Lower leg skin (tissue), 4 donors: ENCODE results near the gene MGMT. TPM values are rescaled to one million over a fixed set of nuclear protein-coding genes. Genes with fewer than 3 reads are reported as not detected.

Source experiments
- DNase-seq, 2 donors: peaks; one replicate each; pipeline ENCODE4 v3.0.0-alpha.2; 2019; ENCODE audit warnings: low spot score in 2 of 2
- H3K4me3 ChIP-seq: fragments of 200-600 bp; sonication (generic); 2 replicates; pipeline ENCODE4 v1.5.1; 2017; ENCODE audit warnings: mild to moderate bottlenecking, low read depth; ENCODE audit not compliant: poor library complexity, severe bottlenecking
- POLR2A ChIP-seq, 2 donors: fragments of 450-650 bp; IDR thresholded peaks; one replicate each; pipeline ENCODE4 v1.6.1; 2016 to 2017; ENCODE audit warnings: antibody characterized with exemption in 2 of 2, mild to moderate bottlenecking in 1 of 2, moderate library complexity in 1 of 2
- WGBS, 2 donors: methylation state at CpG; one replicate each; pipeline ENCODE4 v1.1.5; 2018; 5-methylcytosine and 5-hydroxymethylcytosine counted together
- intact Hi-C: fragments of 100-400 bp; cut with DNase I; formaldehyde crosslinking; loops from one replicate; pipeline ENCODE4 v1.15.0; 2023; ENCODE audit warnings: low total_unique reads
- total RNA-seq, 4 donors: library from RNA; depleted of rRNA; stranded (reverse); fragments of >200 nt; gene quantifications; one replicate each; pipeline ENCODE4 v1.1.0, GENCODE V29; 2016
- TF ChIP-seq, protein P1 (sequence below), 3 donors: fragments of 450-650 bp; IDR thresholded peaks; one replicate each; pipeline ENCODE4 v1.5.1; 2016; ENCODE audit warnings: antibody characterized with exemption in 3 of 3, mild to moderate bottlenecking in 3 of 3, moderate library complexity in 2 of 3

MGMT gene
- total RNA-seq, 4 donors from 2014 or later, result 13.1 to 38.7 (median 29.2) TPM

DNA sequence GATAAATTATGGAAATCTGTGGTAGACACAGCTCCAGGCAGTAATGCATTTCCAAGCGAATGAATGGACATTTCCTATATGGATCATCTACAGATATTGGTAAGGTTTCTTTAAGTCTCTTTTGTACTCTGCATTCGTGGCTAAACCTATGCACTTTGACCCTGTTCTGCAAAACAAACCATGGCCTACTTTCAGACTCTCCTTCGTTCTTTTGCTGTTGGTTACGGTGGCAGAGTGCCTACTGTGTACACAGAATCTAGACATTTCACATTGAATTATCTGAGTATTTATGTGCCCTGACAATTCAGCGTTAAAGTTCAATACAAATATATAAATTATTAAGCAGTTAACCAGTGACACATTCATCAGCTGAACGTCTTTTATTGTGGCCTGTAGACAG lies 93.3 kb downstream of the MGMT start:
- intact Hi-C loops, result no loop called here
- no peak for DNase-seq
- TF ChIP-seq POLR2A (IDR thresholded peaks at IDR 0.05), result no peak
- TF ChIP-seq, protein P1, sequence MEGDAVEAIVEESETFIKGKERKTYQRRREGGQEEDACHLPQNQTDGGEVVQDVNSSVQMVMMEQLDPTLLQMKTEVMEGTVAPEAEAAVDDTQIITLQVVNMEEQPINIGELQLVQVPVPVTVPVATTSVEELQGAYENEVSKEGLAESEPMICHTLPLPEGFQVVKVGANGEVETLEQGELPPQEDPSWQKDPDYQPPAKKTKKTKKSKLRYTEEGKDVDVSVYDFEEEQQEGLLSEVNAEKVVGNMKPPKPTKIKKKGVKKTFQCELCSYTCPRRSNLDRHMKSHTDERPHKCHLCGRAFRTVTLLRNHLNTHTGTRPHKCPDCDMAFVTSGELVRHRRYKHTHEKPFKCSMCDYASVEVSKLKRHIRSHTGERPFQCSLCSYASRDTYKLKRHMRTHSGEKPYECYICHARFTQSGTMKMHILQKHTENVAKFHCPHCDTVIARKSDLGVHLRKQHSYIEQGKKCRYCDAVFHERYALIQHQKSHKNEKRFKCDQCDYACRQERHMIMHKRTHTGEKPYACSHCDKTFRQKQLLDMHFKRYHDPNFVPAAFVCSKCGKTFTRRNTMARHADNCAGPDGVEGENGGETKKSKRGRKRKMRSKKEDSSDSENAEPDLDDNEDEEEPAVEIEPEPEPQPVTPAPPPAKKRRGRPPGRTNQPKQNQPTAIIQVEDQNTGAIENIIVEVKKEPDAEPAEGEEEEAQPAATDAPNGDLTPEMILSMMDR (IDR thresholded peaks at IDR 0.05), result no peak
- no peak overlapping the region for H3K4me3 ChIP-seq
- 92 to 94% methylated on average over 6 of the region's 6 CpGs for WGBS, 2 donors

DNA sequence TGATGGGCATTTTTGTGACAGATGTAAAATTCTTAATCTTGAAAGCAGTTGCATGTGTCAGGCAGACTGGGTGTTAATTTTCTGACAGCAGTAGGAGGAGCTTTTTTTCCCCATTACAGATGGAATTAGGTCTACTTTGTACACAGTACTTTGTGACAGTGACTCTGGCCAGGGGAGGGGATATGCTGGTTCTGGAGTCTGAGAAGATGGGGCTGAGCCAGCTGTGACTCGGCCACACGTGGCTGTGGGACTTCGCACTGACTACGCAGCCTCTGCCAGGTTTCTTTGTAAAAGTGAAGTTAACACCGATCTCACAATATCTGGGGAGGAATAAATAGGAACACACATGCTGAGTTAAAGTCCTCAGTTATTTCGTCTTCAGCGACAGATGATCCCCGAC lies 95.4 kb downstream of the MGMT start:
- H3K4me3 ChIP-seq, result no peak overlapping the region
- 88 to 94% methylated on average over 8 of the region's 8 CpGs for WGBS, 2 donors
- intact Hi-C loops, result no loop called here
- TF ChIP-seq, protein P1 (IDR thresholded peaks at IDR 0.05), result no peak
- no peak for TF ChIP-seq POLR2A (IDR thresholded peaks at IDR 0.05)
- no peak for DNase-seq

DNA sequence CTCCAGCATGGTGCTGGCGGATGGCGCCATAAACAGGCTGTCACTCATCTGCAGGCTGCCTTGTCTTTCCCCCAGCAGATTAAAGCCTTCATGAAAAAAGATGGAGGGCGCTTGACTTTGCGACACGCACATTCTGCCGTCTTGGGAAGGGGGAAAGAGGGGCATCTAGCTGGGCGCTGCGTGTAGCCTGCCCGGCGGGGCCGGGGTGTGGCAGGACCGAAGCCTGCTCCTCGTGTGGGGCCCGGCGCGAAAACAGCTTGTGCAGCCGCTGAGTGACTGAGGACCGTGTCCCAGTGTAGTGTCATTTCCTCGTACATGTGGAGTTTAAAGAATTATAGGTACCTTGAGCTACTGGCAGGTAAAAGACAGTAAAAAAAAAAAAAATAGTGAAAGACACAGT lies 97.9 kb downstream of the MGMT start:
- DNase-seq, result no peak
- 95 to 97% methylated on average over 15 to 19 of the region's 19 CpGs for WGBS, 2 donors
- intact Hi-C loops, result no loop called here
- TF ChIP-seq, protein P1 (IDR thresholded peaks at IDR 0.05), result no peak
- TF ChIP-seq POLR2A (IDR thresholded peaks at IDR 0.05), result no peak
- H3K4me3 ChIP-seq, result no peak overlapping the region

DNA sequence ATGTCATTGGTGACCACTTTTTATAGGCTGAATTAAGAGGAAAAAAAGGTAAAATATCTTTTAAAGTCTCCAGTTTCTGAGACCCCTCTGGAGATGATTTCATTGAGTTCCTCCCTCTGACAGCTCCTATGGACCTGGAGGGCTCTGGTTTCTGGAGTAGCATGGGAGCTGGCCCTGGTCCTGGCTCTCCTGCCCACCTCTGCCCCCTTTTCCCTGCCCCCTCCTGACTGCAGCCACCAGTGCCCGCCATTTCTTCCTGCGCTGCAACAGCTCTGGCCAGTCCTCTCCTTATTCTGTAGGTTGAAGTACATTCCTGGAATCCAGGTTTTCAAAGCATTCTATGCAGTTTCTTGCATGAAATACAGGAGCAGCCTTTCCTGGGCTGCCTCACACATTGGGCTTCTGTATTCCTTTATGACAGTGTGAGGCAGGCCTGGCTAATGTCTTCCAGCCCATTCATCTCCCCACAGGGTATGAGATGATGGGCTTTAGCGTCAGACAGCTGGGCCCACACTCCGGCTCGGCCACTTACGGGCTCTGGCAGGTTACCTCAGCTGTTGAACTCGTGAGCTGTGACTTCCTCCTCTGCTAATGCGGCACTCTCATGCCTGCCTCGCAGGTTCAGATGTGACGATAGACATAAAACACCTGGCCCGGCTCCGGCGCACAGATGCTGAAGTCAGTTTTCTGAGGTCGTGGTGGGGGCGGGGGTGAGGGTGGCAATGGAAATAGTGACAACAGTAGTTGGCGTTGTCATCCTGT lies 101.7 kb downstream of the MGMT start:
- no peak for DNase-seq
- no peak for TF ChIP-seq POLR2A (IDR thresholded peaks at IDR 0.05)
- TF ChIP-seq, protein P1 (IDR thresholded peaks at IDR 0.05), result no peak
- intact Hi-C loops, result no loop called here
- H3K4me3 ChIP-seq, result no peak overlapping the region
- WGBS, 2 donors, result 80 to 82% methylated on average over 15 to 16 of the region's 16 CpGs

DNA sequence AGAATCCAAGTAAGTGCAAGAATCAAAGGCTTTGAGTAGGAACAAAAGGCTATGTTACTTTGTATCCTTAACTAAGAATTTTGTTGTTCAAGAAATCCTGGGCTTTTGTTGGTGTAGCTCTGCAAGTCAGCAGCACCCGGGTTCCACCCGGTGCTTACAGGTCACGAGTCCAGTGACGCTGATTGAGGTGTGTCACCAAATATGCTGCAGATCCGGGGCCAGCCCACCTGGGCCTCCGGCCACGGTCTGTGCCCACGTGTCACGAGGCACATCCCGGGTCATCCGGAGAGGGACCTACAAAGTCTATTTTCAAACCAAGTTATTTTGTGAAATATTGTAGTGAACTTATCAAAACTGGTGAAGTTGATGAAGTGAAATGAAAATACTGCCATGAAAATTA lies 103.1 kb downstream of the MGMT start:
- no peak overlapping the region for H3K4me3 ChIP-seq
- no peak for DNase-seq
- intact Hi-C loops, result no loop called here
- WGBS, 2 donors, result 97% methylated on average over 11 of the region's 11 CpGs
- TF ChIP-seq, protein P1 (IDR thresholded peaks at IDR 0.05), result no peak
- no peak for TF ChIP-seq POLR2A (IDR thresholded peaks at IDR 0.05)

DNA sequence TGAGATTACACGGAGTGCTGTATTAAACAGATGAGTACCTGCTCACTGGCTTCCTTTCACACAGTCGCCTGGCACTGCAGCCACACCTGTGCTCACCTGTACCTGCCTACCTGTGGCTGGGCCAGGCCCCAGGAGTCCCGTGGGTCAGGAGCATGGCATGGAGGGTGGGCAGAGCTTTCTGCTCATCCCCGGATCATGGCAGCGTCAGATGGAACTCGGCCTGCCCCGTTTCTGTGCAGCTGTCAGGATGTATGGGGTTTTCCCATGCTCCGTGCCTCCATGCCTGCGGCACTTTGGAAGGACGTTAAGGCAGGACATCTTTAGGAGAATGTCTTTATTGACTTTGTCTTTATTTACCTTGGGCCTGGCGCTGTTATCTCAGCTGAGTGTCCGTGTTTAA lies 112.2 kb downstream of the MGMT start:
- DNase-seq, result no peak
- intact Hi-C loops, result no loop called here
- no peak overlapping the region for H3K4me3 ChIP-seq
- 91 to 98% methylated on average over 12 of the region's 12 CpGs for WGBS, 2 donors
- TF ChIP-seq POLR2A (IDR thresholded peaks at IDR 0.05), result no peak
- TF ChIP-seq, protein P1 (IDR thresholded peaks at IDR 0.05), result no peak
